ENCODE data around the gene POFUT2. TPM values are rescaled to one million over a fixed set of nuclear protein-coding genes. Genes with fewer than 3 reads are reported as not detected.

POFUT2 gene
- total RNA-seq, 2 experiments from 2014 or later = 17.0 to 20.5 TPM

DNA sequence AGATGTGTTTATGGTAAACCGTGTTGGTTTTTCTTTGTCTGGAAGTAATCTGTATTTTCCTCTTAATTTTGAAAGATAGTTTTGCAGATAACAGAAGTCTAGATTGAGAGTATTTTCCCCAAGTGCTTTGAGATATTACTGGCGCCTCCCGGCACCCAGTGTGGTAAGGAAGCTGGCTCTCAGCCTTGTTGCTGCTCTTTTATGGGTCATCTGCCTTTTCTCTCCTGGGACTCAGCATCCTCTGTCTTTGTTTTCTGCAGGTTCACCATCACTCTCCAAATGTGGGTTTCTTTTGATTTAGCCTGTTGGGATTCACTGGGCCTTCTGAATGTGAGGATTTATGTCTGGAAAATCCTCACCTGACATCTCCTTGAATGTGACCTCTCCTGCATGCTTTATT lies 37.4 kb downstream of the POFUT2 start:
- DNase-seq (ENCODE audit: low spot score) = no peak
- BruUV-seq (replicated peaks) = no TSS peak
- ChIA-PET CTCF (ENCODE audit: unreplicated experiment) (no interaction called here), POLR2A (no interaction called here)
- no peaks in the 10 kb centered on the region for H3K9me3 ChIP-seq (ENCODE audit: low read length)
- no peaks in the 10 kb centered on the region for H4K20me1 ChIP-seq (ENCODE audit: insufficient read depth, low read length)
- no peak for TF ChIP-seq EZH2phosphoT487 (IDR thresholded peaks at IDR 0.05; ENCODE audit: borderline replicate concordance, low read depth, low read length)
- TF ChIP-seq, protein P1, sequence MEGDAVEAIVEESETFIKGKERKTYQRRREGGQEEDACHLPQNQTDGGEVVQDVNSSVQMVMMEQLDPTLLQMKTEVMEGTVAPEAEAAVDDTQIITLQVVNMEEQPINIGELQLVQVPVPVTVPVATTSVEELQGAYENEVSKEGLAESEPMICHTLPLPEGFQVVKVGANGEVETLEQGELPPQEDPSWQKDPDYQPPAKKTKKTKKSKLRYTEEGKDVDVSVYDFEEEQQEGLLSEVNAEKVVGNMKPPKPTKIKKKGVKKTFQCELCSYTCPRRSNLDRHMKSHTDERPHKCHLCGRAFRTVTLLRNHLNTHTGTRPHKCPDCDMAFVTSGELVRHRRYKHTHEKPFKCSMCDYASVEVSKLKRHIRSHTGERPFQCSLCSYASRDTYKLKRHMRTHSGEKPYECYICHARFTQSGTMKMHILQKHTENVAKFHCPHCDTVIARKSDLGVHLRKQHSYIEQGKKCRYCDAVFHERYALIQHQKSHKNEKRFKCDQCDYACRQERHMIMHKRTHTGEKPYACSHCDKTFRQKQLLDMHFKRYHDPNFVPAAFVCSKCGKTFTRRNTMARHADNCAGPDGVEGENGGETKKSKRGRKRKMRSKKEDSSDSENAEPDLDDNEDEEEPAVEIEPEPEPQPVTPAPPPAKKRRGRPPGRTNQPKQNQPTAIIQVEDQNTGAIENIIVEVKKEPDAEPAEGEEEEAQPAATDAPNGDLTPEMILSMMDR (conservative IDR thresholded peaks at IDR 0.05; ENCODE audit: low read length) = no peak
- H3K27ac ChIP-seq (ENCODE audit: low read depth, low read length, poor library complexity, severe bottlenecking) = no peak overlapping the region
- intact Hi-C loops (cut with micrococcal nuclease; ENCODE audit: unreplicated experiment) = no loop called here
- H3K9me2 ChIP-seq (ENCODE audit: insufficient read depth, low read length) = no peaks in the 10 kb centered on the region
- H3K4me3 ChIP-seq (ENCODE audit: low read depth, low read length, poor library complexity, severe bottlenecking) = no peak overlapping the region
- no peak overlapping the region for H2AFZ ChIP-seq (ENCODE audit: low read length)
- H3K79me2 ChIP-seq (ENCODE audit: insufficient read depth, low read depth, low read length) = no peaks in the 10 kb centered on the region
- no peaks in the 10 kb centered on the region for H3K36me3 ChIP-seq (ENCODE audit: insufficient read depth, low read length)
- H3K4me2 ChIP-seq (ENCODE audit: low read length) = no peak overlapping the region
- peaks cover 4% of the 10 kb centered on the region for H3K4me1 ChIP-seq (ENCODE audit: insufficient read depth, low read length, poor library complexity, severe bottlenecking)

DNA sequence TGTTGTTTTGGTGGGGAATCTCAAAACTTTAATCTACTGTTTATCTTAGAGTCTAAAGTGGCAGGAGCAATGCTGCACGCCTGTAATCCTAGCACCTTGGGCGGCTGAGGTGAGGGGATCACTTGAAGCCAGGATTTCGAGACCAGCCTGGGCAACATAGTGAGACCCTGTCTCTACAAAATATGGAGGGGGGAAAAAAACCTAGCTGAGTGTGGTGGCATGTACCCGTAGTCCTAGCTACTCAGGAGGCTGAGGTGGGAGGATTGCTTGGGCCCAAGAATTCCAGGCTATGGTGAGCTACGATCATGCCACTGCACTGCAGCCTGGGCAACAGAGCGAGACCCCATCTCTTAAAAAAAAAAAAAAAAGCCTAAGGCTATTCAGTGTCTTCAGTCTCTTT lies 38.1 kb downstream of the POFUT2 start:
- no peak overlapping the region for H3K4me3 ChIP-seq (ENCODE audit: low read depth, low read length, poor library complexity, severe bottlenecking)
- H3K9me2 ChIP-seq (ENCODE audit: insufficient read depth, low read length) = no peaks in the 10 kb centered on the region
- no peaks in the 10 kb centered on the region for H3K79me2 ChIP-seq (ENCODE audit: insufficient read depth, low read depth, low read length)
- POLR2A ChIA-PET = no interaction called here
- CTCF ChIA-PET (ENCODE audit: unreplicated experiment) = no interaction called here
- H3K27ac ChIP-seq (ENCODE audit: low read depth, low read length, poor library complexity, severe bottlenecking) = no peak overlapping the region
- intact Hi-C loops (cut with micrococcal nuclease; ENCODE audit: unreplicated experiment) = no loop called here
- H3K9me3 ChIP-seq (ENCODE audit: low read length) = no peaks in the 10 kb centered on the region
- H3K4me1 ChIP-seq (ENCODE audit: insufficient read depth, low read length, poor library complexity, severe bottlenecking) = no peaks in the 10 kb centered on the region
- H3K36me3 ChIP-seq (ENCODE audit: insufficient read depth, low read length) = no peaks in the 10 kb centered on the region
- no TSS peak for BruUV-seq (replicated peaks)
- H2AFZ ChIP-seq (ENCODE audit: low read length) = no peak overlapping the region
- TF ChIP-seq EZH2phosphoT487 (IDR thresholded peaks at IDR 0.05; ENCODE audit: borderline replicate concordance, low read depth, low read length) = no peak
- TF ChIP-seq, protein P1 (conservative IDR thresholded peaks at IDR 0.05; ENCODE audit: low read length) = no peak
- no peak overlapping the region for H3K4me2 ChIP-seq (ENCODE audit: low read length)
- DNase-seq (ENCODE audit: low spot score) = no peak
- H4K20me1 ChIP-seq (ENCODE audit: insufficient read depth, low read length) = no peaks in the 10 kb centered on the region

DNA sequence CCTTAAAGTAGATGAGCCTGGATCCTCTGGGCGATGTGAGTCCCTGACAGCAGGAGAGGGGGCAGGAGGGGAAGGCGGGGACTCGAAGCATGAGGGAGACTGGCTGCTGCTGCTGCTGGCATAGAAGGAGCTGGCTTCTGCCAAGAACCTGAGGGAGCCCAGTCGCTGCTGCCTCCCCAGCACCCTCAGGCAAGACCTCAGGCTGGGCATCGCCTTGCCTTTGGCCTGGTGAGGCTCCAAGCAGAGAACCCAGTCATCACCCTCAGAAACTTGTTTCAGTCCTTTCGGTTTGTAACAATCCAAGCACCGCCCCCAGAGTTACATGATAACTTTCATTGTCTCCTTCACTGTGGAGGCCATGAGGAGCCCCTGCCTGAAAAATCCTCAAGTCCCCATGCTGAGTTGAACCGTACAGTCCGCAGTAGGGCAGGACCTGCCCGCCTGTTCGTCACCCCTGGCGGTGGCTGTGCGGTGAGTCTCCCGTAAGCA lies 38.8 kb downstream of the POFUT2 start:
- no peaks in the 10 kb centered on the region for H3K79me2 ChIP-seq (ENCODE audit: insufficient read depth, low read depth, low read length)
- H3K4me1 ChIP-seq (ENCODE audit: insufficient read depth, low read length, poor library complexity, severe bottlenecking) = no peaks in the 10 kb centered on the region
- no peak overlapping the region for H3K4me2 ChIP-seq (ENCODE audit: low read length)
- POLR2A ChIA-PET = no interaction called here
- intact Hi-C loops (cut with micrococcal nuclease; ENCODE audit: unreplicated experiment) = no loop called here
- H4K20me1 ChIP-seq (ENCODE audit: insufficient read depth, low read length) = no peaks in the 10 kb centered on the region
- no peaks in the 10 kb centered on the region for H3K36me3 ChIP-seq (ENCODE audit: insufficient read depth, low read length)
- no peak overlapping the region for H3K4me3 ChIP-seq (ENCODE audit: low read depth, low read length, poor library complexity, severe bottlenecking)
- DNase-seq (ENCODE audit: low spot score) = no peak
- TF ChIP-seq EZH2phosphoT487 (IDR thresholded peaks at IDR 0.05; ENCODE audit: borderline replicate concordance, low read depth, low read length) = no peak
- TF ChIP-seq, protein P1 (conservative IDR thresholded peaks at IDR 0.05; ENCODE audit: low read length) = no peak
- no peak overlapping the region for H3K27ac ChIP-seq (ENCODE audit: low read depth, low read length, poor library complexity, severe bottlenecking)
- peaks cover 3% of the 10 kb centered on the region; the same call in 1 of the 2 replicates for H3K9me3 ChIP-seq (ENCODE audit: low read length)
- CTCF ChIA-PET (ENCODE audit: unreplicated experiment) = no interaction called here
- BruUV-seq (replicated peaks) = no TSS peak
- H3K9me2 ChIP-seq (ENCODE audit: insufficient read depth, low read length) = no peaks in the 10 kb centered on the region
- H2AFZ ChIP-seq (ENCODE audit: low read length) = no peak overlapping the region
